ENCODE data around the gene MORN1.

DNA sequence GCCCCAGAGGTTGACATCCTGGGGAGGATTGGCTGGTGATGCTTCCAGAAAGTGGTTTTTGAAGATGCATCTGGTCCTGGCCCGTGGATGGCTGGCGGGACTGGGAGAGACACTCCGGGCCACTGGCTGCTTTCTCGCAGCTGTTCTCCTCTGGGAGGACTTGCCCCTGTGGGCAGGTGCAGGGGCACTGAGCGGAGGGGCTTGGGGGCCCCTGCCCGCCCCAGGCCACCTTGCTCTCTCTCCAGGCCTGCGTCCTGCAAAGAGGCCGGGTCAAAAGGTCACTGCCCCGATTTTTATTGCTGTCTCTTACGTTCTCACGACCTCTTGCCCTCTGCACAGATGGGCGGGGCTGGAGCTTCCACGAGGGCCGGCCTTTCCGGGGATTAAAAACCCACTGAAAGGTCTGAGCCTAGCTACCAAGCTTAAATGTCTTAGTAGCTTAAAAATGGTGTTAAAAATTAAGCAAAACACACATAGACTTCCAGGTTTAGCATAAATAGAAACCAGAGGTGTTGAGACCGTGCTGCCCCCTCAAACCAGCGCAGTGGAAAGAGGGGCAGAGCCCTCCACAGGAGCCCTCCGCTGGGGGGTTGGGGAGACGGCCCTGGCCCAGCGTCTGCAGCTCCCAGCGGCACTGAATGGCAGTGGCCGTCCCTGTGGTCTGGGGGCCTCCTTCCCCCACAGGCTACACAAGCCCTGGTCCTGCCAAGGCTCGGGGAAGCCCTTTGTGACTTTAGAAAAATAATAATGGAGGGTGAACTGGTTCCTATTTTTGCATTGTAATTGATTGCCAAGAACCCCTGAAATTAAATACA lies 119.3 kb downstream of the MORN1 start:
- TF ChIP-seq, protein P1, sequence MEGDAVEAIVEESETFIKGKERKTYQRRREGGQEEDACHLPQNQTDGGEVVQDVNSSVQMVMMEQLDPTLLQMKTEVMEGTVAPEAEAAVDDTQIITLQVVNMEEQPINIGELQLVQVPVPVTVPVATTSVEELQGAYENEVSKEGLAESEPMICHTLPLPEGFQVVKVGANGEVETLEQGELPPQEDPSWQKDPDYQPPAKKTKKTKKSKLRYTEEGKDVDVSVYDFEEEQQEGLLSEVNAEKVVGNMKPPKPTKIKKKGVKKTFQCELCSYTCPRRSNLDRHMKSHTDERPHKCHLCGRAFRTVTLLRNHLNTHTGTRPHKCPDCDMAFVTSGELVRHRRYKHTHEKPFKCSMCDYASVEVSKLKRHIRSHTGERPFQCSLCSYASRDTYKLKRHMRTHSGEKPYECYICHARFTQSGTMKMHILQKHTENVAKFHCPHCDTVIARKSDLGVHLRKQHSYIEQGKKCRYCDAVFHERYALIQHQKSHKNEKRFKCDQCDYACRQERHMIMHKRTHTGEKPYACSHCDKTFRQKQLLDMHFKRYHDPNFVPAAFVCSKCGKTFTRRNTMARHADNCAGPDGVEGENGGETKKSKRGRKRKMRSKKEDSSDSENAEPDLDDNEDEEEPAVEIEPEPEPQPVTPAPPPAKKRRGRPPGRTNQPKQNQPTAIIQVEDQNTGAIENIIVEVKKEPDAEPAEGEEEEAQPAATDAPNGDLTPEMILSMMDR (IDR thresholded peaks at IDR 0.05) = no peak
- TF ChIP-seq POLR2A (IDR thresholded peaks at IDR 0.05) = no peak

All from uterus (tissue), 2 donors.